Activated CD8-positive, alpha-beta memory T cell treated with anti-CD3 and anti-CD28 coated beads for 36 hours (primary cell): ENCODE results near the gene SDK1. TPM values are rescaled to one million over a fixed set of nuclear protein-coding genes. Genes with fewer than 3 reads are reported as not detected.
"Not testable (repeated sequence)": the region's sequence is repeated elsewhere in the genome, so short reads cannot be mapped to it uniquely, and the experiment has no call there.

Experiments used
- CTCF ChIA-PET: fragments of 350-600 bp; sonication (Branson Sonifier 250); formaldehyde crosslinking; loops from one replicate; lab custom pipeline; 2021; ENCODE audit warnings: antibody characterized with exemption; lab: Charles Lee
- POLR2A ChIA-PET: fragments of 350-600 bp; sonication (Branson Sonifier 250); formaldehyde crosslinking; loops from one replicate; lab custom pipeline; 2021; ENCODE audit warnings: antibody characterized with exemption; lab: Charles Lee
- total RNA-seq, 2 experiments: library from RNA; stranded (reverse); gene quantifications; one replicate each; pipeline ENCODE4 v1.2.3, GENCODE V29; 2021

SDK1 gene
- total RNA-seq, 2 experiments from 2014 or later = 0.15 to 0.50 TPM

DNA sequence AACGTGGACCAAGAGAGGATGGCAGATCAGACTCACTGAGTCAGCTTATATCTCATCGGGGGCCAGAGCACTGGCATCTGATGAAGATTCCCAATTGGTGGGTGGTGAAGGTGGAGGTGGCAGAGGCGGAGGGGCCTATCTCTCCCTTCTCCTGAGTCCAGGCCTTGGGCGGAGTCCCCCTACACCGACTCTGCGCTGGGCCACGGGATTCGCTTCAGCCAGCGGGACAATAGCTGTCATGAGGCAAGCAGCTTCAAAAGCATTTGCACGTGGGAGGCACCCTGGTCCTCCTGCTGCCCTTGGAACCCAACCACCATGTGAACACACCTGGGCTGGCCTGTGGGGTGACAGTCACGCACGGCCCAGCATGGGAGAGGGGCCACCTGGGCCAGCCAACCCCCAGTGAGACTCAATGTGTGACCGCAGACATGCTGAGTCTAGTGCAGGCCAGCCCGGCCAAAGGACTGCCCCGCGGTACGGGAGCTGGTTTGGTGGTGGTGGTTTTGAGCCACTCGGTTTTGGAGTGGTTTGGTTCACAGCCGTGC lies 914.2 kb downstream of the SDK1 start:
- CTCF ChIA-PET = no interaction called here
- POLR2A ChIA-PET = no interaction called here

DNA sequence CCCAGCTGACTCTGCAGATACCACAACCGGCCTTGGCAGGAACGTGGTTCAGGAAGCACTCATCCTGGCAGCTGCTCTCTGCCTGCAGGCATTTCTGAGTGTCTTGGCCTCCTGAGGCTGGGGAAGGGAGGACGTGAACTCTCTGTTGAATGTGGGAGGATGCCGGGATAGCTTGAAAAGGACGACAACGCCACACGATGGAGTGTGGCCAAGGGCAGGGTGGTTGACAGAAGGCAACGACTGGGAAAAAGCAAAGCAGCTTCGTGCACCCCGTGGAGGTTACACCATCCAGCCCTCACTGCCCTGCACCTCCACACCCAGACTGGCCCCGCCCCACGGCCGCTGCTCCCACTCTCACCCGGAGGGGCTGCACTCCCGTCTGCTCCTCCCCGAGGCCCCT lies 915.0 kb downstream of the SDK1 start:
- ChIA-PET CTCF (no interaction called here), POLR2A (no interaction called here)

DNA sequence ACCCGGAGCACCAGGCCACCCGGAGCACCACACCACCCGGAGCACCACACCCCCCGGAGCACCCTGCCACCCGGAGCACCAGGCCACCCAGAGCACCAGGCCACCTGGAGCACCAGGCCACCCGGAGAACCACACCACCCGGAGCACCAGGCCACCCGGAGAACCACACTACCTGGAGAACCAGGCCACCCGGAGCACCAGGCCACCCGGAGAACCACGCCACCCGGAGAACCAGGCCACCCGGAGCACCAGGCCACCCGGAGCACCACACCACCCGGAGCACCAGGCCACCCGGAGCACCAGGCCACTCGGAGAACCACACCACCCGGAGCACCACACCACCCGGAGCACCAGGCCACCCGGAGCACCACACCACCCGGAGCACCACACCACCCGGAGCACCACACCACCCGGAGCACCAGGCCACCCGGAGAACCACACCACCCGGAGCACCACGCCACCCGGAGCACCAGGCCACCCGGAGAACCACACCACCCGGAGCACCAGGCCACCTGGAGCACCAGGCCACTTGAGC lies 916.1 kb downstream of the SDK1 start:
- POLR2A ChIA-PET, CTCF ChIA-PET: not testable (repeated sequence)

DNA sequence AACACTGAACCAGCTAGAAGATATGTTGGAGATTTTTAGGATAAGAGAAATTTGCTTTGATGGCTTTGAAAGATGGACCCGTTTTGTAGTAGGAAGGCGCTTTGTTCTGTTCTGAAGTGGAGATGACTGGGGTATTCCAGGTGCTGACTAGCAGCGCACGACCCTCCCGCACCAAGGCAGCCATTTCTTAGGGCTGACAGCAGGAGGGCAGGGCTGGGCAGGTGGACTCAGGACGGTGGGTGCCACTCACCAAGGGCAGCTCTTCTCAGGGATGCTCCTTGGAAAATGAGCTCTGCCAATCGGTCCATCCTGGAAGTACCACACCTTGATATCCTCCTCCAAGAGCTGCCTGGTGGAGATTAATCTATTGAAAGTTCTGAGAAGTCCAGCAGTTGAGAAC lies 917.4 kb downstream of the SDK1 start:
- POLR2A ChIA-PET = no interaction called here
- CTCF ChIA-PET = no interaction called here

DNA sequence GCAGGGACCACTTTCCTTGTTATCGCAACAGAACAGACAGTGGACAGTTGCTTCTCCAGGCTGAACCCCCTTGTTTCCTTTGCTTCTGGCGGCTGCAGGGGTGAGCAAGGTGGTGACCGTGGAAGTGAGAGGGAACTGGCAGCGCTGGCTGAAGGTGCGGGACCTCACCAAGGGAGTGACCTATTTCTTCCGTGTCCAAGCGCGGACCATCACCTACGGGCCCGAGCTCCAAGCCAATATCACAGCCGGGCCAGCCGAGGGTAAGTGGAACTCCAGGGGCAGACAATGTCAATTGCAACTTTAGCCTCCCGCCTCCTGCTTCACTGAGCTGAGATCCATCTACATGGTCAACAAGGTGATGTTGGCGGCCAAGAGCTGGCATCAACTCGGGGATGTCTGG lies 919.0 kb downstream of the SDK1 start:
- ChIA-PET CTCF (no interaction called here), POLR2A (no interaction called here)

DNA sequence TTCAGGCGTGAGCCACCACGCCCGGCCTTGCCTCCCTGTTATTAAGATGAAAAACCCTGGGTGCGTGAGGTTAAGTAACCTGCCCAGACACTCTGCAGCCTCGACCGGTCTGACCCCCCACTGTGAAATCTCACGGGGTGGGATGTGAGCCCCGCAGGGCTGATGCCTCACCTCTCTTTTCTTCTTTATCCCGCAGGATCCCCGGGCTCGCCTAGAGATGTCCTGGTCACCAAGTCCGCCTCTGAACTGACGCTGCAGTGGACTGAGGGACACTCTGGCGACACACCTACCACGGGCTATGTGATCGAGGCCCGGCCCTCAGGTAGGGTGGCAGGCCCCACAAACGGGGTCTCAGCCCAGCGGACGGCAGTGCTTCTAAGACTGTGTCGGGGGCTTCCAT lies 920.0 kb downstream of the SDK1 start:
- ChIA-PET CTCF (no interaction called here), POLR2A (no interaction called here)

DNA sequence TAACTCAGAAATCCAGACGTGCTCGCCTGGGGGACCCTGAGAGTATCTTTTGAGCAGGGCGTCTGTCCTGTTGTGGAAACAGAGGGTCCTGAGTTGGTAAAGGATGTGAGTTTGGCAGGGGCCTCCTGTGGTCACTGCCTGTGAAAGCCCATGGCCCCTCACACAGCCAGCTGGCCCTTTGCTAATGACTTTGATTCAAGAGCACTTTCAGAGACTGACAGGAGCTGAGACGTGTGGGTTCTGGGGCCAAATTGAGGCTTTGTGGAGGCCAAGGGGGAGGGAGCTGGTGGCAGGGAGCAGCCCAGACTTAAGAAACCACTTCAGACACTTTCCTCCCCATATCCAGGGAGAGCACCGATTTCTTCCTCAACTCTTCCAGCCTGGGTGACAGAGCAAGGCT lies 921.6 kb downstream of the SDK1 start:
- ChIA-PET CTCF (no interaction called here), POLR2A (no interaction called here)

DNA sequence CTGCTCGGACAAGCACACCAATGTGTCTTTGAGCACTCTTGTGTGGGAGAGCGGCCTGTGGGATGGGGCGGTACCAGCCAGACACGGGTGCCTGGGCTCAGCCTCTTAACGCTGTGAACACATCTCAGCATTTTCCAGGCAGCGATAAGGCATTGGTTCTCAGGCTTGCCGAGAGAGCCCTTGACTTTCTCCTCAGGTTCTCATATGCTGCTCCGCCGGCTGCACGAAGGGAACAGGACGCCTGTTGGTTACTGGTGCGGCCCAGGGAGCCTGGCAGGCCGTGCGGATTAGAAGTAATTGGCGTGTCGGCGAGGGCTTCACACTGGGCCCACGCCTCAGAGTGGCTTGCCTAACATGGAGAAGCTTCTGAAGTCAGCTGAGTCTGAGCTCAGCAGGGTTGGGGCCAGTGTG lies 924.3 kb downstream of the SDK1 start:
- ChIA-PET POLR2A (no interaction called here), CTCF (no interaction called here)

DNA sequence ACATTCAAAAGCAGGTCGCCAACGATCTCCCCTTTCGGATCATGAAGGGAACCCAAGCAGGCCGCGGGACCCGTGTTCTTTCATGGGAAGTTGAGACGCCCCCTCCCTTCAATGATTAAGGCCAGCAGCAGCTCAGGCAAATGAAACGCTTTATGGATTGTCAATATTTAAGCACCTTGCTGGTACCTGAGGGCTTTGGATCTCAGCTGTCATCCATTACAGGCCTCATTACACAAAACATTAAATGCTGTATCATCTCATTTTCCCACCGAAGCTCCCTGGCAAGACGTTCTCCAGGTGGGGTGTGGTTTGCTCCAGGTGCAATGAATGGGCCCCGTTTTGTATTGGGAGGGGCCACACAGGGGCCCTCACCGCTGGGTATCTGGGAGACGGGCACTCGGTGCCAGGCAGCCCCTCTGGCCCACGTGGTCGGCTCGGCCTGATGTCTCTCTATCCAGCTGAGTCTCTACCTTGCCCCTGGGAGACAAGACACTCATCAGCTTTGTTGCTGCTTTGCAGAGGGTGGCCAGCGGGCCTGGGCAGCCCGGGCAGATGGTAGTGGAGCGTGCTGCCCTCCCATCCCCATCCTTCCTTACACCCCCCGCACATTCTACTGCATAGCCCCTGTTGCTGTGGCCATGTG lies 925.0 kb downstream of the SDK1 start:
- CTCF ChIA-PET = no interaction called here
- POLR2A ChIA-PET = no interaction called here

DNA sequence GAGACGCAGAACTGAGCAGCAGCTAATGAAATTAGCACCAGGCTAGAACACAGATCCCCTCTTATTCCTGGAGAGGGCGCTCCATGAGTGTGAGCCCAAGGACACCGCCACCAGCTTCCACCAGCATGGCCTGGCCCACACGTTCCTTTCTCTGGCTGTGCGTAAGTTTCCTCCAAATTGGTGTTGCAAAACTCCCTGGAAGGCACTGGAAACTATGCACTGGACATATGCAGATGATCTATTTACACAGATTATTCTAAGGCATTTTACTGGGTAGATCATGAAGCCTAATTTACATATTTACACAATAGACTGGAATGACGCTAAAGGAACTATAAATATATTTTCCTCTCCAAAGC lies 925.5 kb downstream of the SDK1 start:
- ChIA-PET CTCF (no interaction called here), POLR2A (no interaction called here)

DNA sequence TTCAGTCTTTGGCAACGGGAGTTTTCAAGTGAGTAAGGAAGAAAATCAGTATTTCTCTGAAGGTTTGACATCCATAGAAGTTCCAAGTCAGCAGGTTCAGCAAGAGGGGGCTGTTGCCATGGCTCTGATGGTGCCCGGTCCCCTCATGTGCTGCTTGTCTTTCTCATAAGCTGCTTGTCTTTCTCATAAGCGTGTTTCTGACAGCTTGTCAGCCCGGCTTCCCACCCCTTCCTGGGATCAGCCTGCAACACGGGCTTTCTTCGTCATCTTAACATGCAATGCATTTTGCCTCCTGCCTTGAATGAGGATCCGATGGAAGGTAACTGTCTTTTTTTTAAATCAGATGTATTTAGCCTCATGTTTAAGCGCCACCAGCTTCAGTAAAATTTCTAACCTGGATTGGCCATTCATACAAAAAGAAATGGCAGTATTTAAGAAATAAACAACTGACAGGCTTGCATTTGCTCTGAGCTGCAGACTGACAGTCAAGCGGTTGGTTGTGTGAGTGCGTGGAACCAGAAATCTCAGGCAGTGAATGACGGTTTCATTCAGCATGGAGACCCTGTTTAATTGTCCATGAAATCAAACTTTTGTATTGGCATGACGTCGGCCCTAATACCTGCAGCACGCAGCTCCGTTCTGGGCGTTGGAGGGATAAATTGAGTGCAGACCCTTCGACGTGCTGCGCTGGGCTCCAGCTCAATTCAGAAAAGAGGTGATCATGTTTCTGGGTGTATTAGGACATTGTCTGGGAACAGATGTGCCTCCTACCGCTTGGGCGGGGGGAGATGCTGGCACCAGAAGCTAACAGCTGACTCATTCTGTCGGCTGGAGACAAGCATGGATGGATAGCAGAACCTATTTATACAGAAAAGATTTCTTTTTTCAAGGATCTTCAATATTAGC lies 926.3 kb downstream of the SDK1 start:
- ChIA-PET CTCF (no interaction called here), POLR2A (no interaction called here)

DNA sequence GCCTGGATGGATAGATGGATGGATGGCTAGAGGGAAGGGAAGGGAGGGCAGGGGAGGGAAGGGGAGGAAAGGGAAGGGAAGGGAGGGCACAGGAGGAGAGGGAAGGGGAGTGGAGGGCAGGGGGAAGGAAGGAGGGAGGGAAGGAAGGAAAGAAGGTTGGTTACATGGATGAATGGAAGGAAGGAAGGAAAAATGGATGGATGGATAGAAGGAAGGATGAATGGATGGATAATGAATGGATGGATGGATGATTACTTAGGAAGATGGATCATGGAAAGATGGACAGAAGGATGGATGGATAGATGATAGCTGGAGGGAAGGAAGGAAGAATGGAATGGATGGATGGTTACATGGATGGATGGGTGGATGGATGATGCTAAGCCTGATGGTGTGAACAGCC lies 929.3 kb downstream of the SDK1 start:
- ChIA-PET POLR2A (no interaction called here), CTCF (no interaction called here)

DNA sequence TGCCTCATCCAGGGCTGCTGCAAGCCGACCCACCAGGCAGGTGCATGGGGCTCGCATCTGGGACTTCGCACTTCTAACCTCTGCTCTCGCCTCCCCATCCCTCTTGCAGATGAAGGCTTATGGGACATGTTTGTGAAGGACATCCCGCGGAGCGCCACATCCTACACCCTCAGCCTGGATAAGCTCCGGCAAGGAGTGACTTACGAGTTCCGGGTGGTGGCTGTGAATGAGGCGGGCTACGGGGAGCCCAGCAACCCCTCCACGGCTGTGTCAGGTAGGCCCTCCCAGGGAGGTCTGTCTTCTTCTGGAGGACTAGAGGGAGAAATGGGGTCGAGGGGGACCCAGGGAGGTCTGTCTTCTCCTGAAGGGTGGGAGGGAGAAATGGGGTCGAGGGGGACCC lies 932.1 kb downstream of the SDK1 start:
- ChIA-PET CTCF (no interaction called here), POLR2A (no interaction called here)

DNA sequence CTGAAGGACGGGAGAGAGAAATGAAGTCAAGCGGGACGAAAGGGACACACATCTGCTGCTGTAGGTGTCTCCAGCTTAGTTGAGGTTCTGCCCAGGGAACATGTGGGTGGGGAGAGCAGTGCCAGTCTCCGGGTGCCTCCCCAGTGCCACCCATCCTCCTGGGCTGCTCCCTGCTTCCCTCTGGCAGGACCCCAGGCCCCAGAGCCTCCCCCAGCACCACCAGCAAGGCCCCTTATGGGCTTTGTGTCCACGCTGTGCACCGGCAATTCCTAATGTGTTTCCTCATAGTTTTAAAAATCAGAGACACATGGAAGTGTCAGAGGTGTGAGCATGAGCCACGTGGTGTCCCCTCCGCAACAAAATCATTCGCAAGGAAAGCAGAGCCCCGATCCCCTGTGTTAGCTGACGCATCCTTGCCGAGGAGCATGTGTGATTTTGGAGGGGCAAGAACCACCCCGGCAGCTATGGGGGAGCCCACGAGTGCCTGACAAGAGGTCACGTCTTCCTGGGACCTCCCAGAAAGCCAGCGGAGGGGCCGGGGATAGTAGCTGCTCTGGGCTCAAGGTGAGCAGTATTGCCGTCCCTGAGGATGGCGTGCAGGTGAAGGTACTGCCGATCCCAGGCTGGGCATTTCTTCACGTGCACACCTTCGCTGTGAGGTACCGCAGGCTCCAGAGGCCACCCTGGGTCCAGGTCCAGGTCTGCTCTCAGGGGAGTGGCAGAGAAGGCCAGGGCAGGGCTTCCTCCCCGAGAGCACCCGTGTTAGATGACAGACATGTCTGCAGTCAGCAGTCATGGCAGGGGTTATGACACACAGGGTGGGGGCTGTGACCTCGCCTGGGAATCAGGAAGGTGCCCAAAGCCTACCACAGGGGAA lies 932.8 kb downstream of the SDK1 start:
- POLR2A ChIA-PET = no interaction called here
- CTCF ChIA-PET = no interaction called here

DNA sequence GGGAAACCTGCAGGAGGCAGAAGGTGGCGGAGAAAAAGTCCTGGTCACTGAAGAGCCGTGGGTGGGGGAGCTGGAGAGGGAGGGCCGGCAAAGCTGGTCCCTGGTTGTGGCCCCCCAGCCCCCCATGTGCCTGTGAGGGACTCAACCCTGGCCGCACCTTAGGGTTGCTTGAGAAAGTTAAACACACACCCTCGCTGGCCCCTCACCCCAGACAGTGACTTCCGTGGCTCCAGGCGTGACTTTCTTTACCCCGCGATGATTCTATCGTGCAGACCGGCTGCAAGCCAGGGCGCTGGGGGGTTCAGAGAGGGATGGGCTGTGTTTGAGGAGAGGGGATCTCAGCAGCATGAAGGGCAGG lies 933.4 kb downstream of the SDK1 start:
- CTCF ChIA-PET = no interaction called here
- POLR2A ChIA-PET = no interaction called here

DNA sequence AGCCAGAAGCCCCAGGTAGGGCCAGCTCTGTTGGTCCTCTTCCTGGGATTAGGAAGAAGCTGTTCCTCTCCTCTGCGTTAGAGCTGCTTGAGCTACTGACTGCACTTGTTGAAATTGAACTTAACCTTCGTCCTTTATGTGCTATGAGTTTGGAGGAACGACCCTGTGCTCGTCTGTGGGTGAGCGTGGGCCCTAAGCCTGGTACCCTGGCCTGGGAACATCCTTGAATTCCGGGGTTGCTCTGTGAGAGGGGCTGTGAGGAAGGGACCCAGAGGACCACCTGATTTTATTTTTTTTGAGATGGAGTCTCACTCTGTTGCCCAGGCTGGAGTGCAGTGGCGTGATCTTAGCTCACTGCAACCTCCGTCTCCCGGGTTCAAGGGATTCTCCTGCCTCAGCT lies 933.8 kb downstream of the SDK1 start:
- ChIA-PET CTCF (no interaction called here), POLR2A (no interaction called here)

DNA sequence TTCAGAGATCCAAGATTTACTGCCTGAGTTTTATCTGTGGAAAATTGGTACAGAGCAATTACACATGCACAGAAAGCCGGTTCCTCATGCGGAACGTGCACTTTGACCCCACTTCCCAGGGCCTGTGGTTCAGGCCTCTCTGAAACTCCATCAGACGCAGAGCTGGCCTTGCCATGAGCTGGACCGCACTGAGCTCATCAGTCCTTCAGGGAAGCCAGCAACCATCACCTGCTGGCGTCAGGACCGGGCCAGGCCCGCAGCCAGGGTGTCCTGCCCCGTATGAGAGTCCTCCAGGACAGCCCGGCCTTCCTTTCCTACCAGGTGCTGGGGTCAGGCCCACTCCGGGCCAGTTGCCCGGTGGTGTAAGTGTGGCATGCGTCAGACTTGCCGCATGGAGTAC lies 934.5 kb downstream of the SDK1 start:
- CTCF ChIA-PET = no interaction called here
- POLR2A ChIA-PET = no interaction called here

DNA sequence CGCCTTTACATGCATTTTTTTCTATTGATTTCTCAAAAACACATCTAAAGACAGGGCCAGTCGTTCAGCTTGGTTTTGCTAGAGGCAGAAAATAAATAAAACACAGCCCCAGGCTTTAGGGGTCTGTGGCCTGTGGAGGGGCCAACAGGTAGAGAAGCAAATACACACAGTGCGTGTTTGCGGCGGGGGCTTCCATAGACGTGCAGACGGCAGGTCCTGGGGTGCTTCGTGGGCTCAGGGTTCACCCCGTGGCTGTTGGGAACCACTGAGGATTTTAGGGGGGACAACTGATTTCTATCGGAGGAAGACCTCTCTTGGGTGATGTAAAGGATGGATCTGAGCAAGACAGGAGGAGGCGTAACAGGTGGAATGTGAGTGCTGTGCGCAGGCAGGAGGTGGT lies 935.3 kb downstream of the SDK1 start:
- ChIA-PET POLR2A (no interaction called here), CTCF (no interaction called here)

DNA sequence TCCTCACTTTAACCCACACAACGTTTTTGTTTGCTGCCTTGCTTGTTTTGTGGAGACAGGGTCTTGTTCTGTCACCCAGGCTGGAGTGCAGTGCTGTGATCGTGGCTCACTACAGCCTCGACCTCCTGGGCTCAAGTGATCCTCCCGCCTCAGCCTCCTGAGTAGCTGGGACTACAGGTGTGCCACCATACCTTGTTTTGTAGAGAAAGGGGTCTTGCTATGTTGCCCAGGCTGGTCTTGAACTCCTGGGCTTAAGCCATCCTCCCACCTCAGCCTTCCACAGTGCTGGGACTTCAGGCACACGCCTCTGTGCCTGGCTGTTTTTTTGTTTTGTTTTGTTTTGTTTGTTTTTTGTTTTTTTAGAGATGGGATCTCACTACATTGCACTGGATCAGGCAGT lies 935.8 kb downstream of the SDK1 start:
- POLR2A ChIA-PET, CTCF ChIA-PET: not testable (repeated sequence)
